GM12891 (cell line): Measurements from ENCODE around the gene CSNK1G1.

Source experiments
- POLR2A ChIP-seq: IDR thresholded peaks from 2 replicates; pipeline ENCODE4 v1.6.1; 2011; ENCODE audit warnings: low read depth, low read length, control low read depth
- SPI1 ChIP-seq: IDR thresholded peaks from 2 replicates; pipeline ENCODE4 v1.6.1; 2011; ENCODE audit warnings: low read depth, low read length, control low read depth

GRCh38 chr15:64305261-64305660 is 50.7 kb downstream of the CSNK1G1 start:
- TF ChIP-seq SPI1 (no peak), POLR2A (no peak)
